ENCODE data around the gene HTT. TPM values are rescaled to one million over a fixed set of nuclear protein-coding genes. Genes with fewer than 3 reads are reported as not detected.

Gene HTT
- total RNA-seq, 1 experiment from 2014 or later = 85.4 TPM

DNA sequence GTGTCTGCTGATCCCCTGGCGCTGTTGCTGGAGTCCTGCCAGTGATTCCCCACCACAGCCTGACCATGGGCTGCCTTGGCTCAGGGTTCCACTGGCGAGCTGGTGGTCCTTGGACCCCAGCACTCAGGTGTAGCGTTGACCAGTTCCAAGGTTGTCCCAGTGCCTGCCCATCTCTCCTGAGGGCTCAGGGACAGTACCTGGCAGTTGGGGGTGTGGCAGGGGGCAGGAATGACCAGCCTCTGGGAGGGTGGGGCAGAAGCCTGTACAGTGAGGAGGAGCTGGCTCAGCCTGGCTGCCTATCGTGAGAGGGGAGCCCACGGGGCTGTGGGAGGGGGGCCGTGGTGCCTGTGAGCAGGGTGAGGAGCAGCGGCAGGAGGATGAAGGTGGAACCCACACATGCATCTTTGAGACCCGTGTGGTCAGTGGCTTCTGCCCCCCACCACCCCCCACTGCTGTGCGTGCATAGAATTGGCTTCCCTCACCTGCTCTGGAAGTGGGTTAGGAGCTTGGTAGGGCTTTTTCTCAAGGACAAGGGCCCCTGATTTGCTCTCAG, 161.9 kb downstream of the HTT start:
- no peak overlapping the region for H3K27ac Mint-ChIP-seq
- POLR2A ChIA-PET = no interaction called here
- CTCF ChIA-PET = interaction anchor here (2.6 kb wide), 1 partner anchor 82 kb away, joined by 8 read pairs; no protein-coding TSS in a partner anchor
- no peaks in the 10 kb centered on the region for H3K9me3 Mint-ChIP-seq
- DNase-seq (ENCODE audit: low spot score) (no peak), ATAC-seq (no peak)
- peaks cover 53% of the 10 kb centered on the region for H3K36me3 Mint-ChIP-seq
- no peak for TF ChIP-seq MAX (CRISPR knock-in tag; IDR thresholded peaks at IDR 0.05)
- no peak for TF ChIP-seq NFYB (CRISPR knock-in tag; conservative IDR thresholded peaks at IDR 0.05; ENCODE audit: low read depth)
- TF ChIP-seq SP1 (CRISPR knock-in tag; conservative IDR thresholded peaks at IDR 0.05) = no peak
- no peak for TF ChIP-seq NR2C2 (CRISPR knock-in tag; IDR thresholded peaks at IDR 0.05)
- TF ChIP-seq NFE2L1 (CRISPR knock-in tag; IDR thresholded peaks at IDR 0.05) = no peak
- no peak for TF ChIP-seq TCF7 (CRISPR knock-in tag; IDR thresholded peaks at IDR 0.05; ENCODE audit: low read depth)
- TF ChIP-seq ATF1 (CRISPR knock-in tag; IDR thresholded peaks at IDR 0.05) = no peak
- TF ChIP-seq GRHL2 (CRISPR knock-in tag; IDR thresholded peaks at IDR 0.05; ENCODE audit: insufficient replicate concordance, severe bottlenecking) = no peak
- TF ChIP-seq ZNF121 (CRISPR knock-in tag; IDR thresholded peaks at IDR 0.05) = no peak
- no peak for TF ChIP-seq EMX1 (CRISPR knock-in tag; IDR thresholded peaks at IDR 0.05)
- no peak for TF ChIP-seq HMGA2 (CRISPR knock-in tag; IDR thresholded peaks at IDR 0.05)
- TF ChIP-seq, protein P1, sequence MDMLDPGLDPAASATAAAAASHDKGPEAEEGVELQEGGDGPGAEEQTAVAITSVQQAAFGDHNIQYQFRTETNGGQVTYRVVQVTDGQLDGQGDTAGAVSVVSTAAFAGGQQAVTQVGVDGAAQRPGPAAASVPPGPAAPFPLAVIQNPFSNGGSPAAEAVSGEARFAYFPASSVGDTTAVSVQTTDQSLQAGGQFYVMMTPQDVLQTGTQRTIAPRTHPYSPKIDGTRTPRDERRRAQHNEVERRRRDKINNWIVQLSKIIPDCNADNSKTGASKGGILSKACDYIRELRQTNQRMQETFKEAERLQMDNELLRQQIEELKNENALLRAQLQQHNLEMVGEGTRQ (CRISPR knock-in tag; IDR thresholded peaks at IDR 0.05) = no peak
- no peak for TF ChIP-seq SMAD4 (CRISPR knock-in tag; IDR thresholded peaks at IDR 0.05)
- TF ChIP-seq FOXP4 (CRISPR knock-in tag; IDR thresholded peaks at IDR 0.05) = no peak
- no peak for TF ChIP-seq SOX15 (CRISPR knock-in tag; IDR thresholded peaks at IDR 0.05)
- TF ChIP-seq, protein P2, sequence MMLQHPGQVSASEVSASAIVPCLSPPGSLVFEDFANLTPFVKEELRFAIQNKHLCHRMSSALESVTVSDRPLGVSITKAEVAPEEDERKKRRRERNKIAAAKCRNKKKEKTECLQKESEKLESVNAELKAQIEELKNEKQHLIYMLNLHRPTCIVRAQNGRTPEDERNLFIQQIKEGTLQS (CRISPR knock-in tag; conservative IDR thresholded peaks at IDR 0.05) = no peak
- TF ChIP-seq, protein P3, sequence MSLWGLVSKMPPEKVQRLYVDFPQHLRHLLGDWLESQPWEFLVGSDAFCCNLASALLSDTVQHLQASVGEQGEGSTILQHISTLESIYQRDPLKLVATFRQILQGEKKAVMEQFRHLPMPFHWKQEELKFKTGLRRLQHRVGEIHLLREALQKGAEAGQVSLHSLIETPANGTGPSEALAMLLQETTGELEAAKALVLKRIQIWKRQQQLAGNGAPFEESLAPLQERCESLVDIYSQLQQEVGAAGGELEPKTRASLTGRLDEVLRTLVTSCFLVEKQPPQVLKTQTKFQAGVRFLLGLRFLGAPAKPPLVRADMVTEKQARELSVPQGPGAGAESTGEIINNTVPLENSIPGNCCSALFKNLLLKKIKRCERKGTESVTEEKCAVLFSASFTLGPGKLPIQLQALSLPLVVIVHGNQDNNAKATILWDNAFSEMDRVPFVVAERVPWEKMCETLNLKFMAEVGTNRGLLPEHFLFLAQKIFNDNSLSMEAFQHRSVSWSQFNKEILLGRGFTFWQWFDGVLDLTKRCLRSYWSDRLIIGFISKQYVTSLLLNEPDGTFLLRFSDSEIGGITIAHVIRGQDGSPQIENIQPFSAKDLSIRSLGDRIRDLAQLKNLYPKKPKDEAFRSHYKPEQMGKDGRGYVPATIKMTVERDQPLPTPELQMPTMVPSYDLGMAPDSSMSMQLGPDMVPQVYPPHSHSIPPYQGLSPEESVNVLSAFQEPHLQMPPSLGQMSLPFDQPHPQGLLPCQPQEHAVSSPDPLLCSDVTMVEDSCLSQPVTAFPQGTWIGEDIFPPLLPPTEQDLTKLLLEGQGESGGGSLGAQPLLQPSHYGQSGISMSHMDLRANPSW (CRISPR knock-in tag; conservative IDR thresholded peaks at IDR 0.05; ENCODE audit: low read depth) = no peak
- TF ChIP-seq NFATC4 (CRISPR knock-in tag; IDR thresholded peaks at IDR 0.05) = no peak
- TF ChIP-seq, protein P4, sequence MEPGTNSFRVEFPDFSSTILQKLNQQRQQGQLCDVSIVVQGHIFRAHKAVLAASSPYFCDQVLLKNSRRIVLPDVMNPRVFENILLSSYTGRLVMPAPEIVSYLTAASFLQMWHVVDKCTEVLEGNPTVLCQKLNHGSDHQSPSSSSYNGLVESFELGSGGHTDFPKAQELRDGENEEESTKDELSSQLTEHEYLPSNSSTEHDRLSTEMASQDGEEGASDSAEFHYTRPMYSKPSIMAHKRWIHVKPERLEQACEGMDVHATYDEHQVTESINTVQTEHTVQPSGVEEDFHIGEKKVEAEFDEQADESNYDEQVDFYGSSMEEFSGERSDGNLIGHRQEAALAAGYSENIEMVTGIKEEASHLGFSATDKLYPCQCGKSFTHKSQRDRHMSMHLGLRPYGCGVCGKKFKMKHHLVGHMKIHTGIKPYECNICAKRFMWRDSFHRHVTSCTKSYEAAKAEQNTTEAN (CRISPR knock-in tag; IDR thresholded peaks at IDR 0.05) = no peak
- H3K4me1 Mint-ChIP-seq = peaks cover 17% of the 10 kb centered on the region
- H3K27me3 Mint-ChIP-seq (ENCODE audit: low read depth) = peaks cover 20% of the 10 kb centered on the region
- H3K4me3 Mint-ChIP-seq = no peak overlapping the region

- CTCF ChIA-PET = interaction anchor here (1.1 to 2.6 kb wide), 3 partner anchors 81 to 87 kb away, joined by 3 to 8 read pairs (median 6); no protein-coding TSS in a partner anchor
- ATAC-seq = no peak
- Mint-ChIP-seq H3K27me3 (ENCODE audit: low read depth) (peaks cover 20% of the 10 kb centered on the region), H3K27ac (0 out of 2 replicates have a peak overlapping the region, but pooled peaks have one; percentile 6), H3K4me1 (peaks cover 24% of the 10 kb centered on the region), H3K4me3 (no peak overlapping the region), H3K9me3 (no peaks in the 10 kb centered on the region), H3K36me3 (peaks cover 52% of the 10 kb centered on the region)
- DNase-seq (ENCODE audit: low spot score) = no peak
- POLR2A ChIA-PET = no interaction called here
- TF ChIP-seq NR1H2 (CRISPR knock-in tag; IDR thresholded peaks at IDR 0.05) (no peak), ZNF396 (CRISPR knock-in tag; IDR thresholded peaks at IDR 0.05; ENCODE audit: borderline replicate concordance) (no peak), ESRRA (CRISPR knock-in tag; IDR thresholded peaks at IDR 0.05; ENCODE audit: borderline replicate concordance) (no peak), IRF2 (CRISPR knock-in tag; IDR thresholded peaks at IDR 0.05; ENCODE audit: borderline replicate concordance, low read depth) (no peak), CREM (CRISPR knock-in tag; IDR thresholded peaks at IDR 0.05) (no peak), PRRX2 (CRISPR knock-in tag; IDR thresholded peaks at IDR 0.05) (no peak)
- TF ChIP-seq, protein P4 (CRISPR knock-in tag; IDR thresholded peaks at IDR 0.05) = no peak
- TF ChIP-seq, protein P1 (CRISPR knock-in tag; IDR thresholded peaks at IDR 0.05) = no peak
Measured at GRCh38 chr4:3237266-3237665, 162.8 kb downstream of the HTT start.

Measured in WTC11 (cell line).